Right lung (tissue), 5 donors: ENCODE measurements around the gene AZGP1. TPM values are rescaled to one million over a fixed set of nuclear protein-coding genes. Genes with fewer than 3 reads are reported as not detected.
A peak's percentile ranks its signal among the peaks of the same experiment; 100 is the strongest.
"Not testable (repeated sequence)": the region's sequence is repeated elsewhere in the genome, so short reads cannot be mapped to it uniquely, and the experiment has no call there.

Experiments
- DNase-seq, 2 donors: peaks; one replicate each; pipeline ENCODE4 v3.0.0-alpha.2; 2013
- polyA plus RNA-seq, 5 donors: library from polyadenylated mRNA; unstranded; fragments of 120-200 nt; gene quantifications; one replicate each; pipeline versions ENCODE4 v1.2.1 to v1.2.3, GENCODE V29; 2013; ENCODE audit warnings: inconsistent platforms in 1 of 5, low replicate concordance in 1 of 5; ENCODE audit not compliant: insufficient read length in 5 of 5, insufficient read depth in 1 of 5

AZGP1 gene
- polyA plus RNA-seq, 5 donors: 0.24 to 101 (median 0.51) TPM

DNA sequence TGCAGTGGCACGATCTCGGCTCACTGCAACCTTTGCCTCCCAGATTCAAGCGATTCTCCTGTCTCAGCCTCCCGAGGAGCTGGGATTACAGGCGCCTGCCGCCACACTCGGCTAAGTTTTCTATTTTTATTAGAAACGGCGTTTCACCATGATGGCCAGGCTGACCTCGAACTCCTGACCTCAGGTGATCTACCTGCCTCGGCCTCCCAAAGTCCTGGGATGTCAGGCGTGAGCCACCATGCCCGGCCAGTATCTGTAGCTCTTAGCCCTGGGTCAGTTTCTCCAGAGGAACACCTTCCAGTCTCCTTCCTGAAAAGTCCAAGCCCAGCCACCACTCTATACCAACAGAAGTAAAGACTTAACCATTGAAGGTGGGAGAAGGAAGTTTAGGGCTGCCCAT lies 24.4 kb upstream of the AZGP1 start:
- no peak for DNase-seq

GRCh38 chr7:99997545-99998137 lies 21.8 kb upstream of the AZGP1 start:
- DNase-seq: peak; percentile 50 to 60

DNA sequence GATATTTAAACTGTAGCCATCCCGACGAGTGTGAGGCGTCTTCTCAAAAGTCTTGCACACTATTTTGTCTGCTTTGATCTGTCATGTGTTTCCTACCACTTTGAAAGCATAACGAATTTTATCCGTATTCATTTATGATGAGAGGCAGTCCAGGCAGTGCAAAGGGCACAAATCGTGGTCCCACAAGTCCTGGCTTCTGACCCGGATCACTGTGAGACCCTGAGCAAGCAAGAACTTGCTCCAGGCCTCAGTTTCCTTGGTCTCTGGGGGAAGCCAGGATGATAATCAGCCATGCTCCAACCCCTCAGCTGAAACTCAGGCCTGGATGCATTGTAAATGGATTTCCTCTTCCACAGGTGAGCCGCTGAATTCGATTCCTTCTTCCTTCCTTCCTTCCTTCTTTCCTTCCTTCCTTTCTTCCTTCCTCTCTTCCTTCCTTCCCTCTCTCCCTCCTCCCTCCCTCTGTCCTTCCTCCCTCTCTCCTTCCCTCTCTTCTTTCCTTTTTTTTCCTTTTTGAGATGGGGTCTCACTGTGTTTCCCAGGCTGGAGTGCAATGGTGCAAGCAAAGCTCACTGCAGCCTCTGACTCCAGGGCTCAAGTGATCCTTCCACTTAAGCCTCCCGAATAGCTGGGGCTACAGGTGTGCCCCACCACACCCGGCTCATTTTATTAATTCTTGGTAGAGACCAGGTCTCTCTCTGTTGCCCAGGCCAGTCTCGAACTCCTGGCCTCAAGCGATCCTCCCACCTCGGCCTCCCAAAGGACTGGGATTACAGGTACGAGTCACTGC lies 21.1 kb upstream of the AZGP1 start:
- no peak for DNase-seq

- no peak for DNase-seq
Measured at GRCh38 chr7:99994819-99995218, 19.0 kb upstream of the AZGP1 start.

DNA sequence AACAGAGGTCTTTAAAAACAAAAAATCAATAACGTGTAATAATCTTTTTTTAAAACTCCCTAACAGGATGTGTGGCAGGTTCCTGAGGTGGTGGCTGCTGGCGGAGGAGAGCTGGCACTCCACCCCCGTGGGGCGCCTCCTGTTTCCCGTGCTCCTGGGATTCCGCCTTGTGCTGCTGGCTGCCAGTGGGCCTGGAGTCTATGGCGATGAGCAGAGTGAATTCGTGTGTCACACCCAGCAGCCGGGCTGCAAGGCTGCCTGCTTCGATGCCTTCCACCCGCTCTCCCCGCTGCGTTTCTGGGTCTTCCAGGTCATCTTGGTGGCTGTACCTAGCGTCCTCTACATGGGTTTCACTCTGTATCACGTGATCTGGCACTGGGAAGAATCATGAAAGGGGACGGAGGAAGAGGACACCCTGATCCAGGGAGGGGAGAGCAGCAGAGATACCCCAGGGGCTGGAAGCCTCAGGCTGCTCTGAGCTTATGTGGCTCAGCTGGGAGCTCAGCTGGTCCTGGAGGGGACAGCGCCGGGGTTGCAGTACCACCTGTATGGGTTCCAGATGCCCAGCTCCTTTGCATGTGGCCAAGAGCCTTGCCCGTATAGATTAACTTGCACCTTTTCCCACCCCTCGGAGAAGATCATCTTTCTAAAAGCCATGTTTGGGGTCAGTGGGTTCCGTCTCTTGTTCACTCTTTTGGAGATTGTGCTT lies 16.7 kb upstream of the AZGP1 start:
- no peak for DNase-seq

DNA sequence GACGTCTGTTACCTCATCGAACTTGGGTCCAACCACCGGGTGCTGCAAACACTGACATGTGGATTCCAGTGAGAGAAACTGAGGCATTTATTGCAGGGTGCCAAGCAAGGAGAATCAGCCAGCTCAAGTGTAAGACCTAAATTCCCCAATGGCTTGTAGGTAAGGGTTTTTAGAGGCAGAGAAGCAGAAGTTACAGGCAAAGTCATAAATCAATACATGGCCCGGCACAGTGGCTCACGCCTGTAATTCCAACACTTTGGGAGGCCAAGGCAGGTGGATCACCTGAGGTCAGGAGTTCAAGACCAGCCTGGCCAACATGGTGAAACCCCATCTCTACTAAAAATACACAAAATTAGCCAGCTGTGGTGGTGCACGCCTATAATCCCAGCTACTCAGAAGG lies 15.7 kb upstream of the AZGP1 start:
- DNase-seq: not testable (repeated sequence)

DNA sequence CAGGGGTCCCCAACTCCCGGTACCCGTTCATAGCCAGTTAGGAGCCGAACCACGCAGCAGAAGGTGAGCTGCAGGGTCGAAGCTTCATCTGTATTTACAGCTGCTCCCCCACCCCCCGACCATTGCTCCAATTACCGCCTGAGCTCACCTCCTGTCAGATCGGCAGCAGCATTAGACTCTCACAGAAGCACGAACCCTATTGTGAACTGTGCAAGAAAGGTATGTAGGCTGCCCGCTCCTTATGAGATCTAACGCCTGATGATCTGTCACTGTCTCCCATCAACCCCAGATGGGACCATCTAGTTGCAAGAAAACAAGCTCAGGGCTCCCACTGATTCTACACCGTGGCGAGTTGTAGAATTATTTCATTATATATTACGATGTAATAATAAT lies 14.6 kb upstream of the AZGP1 start:
- no peak for DNase-seq

DNA sequence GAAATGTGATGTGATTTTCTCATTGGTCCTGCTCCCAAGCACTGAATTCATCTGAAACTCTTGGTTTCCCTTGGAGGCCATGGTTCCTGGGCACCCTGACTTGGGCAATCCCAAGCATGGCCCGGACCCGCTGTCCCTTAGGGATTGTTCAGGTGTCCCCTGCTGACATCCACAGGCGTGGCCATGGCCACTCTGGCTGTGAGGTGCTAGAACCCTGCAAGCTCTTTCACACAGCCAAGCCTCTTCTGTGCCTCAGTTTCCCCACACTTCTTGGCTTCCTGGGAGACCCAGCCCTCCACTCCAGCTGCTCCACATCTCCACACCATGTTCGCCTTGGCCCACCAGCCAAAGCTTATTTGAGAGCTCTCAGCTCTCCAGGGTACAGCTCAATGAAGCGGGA lies 12.0 kb upstream of the AZGP1 start:
- no peak for DNase-seq

DNA sequence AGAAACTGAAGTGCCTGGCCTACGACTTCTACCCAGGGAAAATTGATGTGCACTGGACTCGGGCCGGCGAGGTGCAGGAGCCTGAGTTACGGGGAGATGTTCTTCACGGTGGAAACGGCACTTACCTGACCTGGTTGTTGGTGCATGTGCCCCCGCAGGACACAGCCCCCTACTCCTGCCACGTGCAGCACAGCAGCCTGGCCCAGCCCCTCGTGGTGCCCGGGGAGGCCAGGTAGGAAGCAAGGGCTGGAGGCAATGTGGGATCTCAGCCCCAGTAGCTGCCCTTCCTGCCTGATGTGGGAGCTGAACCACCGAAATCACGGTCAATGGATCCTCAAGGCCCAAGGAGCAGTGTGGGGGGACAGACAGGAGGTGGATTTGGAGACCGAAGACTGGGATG lies 11.5 kb upstream of the AZGP1 start:
- DNase-seq: not testable (repeated sequence)

DNA sequence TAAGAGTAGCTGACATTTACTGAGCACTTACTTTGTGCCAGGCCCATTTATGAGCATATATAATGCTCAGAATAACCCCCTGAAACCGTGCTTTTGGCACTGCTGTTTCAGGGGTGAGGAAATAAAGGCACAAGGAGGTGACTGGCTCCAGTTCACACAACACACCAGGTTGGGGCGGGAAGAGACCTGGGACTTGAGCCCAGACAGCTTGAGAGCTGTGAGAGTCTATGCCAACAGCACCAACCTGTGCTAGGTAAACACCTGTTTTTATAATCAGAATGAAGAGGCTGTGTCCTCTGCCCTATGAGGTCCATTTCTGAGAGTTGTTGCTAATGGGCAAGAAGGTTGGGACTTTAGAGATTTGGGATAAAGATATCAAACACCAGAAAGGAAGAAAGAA lies 8.8 kb upstream of the AZGP1 start:
- DNase-seq: no peak

GRCh38 chr7:99981066-99981465 lies 5.2 kb upstream of the AZGP1 start:
- not testable (repeated sequence) for DNase-seq

GRCh38 chr7:99980448-99980872 lies 4.6 kb upstream of the AZGP1 start:
- DNase-seq: not testable (repeated sequence)

- DNase-seq: not testable (repeated sequence)
Measured at GRCh38 chr7:99979814-99980225, 4.0 kb upstream of the AZGP1 start.

GRCh38 chr7:99976626-99977025 lies 795 bp upstream of the AZGP1 start:
- DNase-seq: no peak

DNA sequence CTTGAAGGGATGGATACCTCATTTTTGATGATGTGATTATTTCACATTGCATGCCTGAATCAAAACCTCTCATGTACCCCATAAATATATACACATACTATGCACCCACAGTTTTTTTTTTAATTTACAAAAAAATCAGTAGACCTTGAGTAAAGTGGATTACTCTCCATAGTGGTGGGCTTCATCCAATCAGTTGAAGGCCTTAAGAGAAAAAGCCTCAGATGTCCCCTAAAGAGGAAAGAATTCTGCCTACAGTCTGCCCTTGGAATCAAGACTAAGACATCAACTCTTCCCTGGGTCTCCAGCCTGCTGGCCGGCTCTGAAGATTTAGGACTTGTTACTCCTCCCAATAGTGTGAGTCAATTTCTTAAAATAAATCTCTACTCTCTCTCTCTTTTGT lies 1.1 kb downstream of the AZGP1 start:
- DNase-seq: no peak

DNA sequence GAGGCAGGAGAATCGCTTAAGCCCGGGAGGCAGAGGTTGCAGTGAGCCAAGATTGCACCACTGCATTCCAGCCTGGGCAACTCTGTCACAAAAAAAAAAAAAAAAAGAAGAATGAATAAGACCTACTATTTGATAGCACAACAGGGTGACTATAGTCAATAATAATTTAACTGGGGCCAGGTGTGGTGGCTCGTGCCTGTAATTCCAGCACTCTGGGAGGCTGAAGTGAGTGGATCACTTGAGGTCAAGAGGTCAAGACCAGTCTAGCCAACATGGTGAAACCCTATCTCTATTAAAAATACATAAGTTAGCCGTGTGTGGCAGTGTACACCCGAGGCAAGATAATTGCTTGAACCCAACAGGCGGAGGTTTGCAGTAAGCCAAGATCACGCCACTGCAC lies 2.0 kb downstream of the AZGP1 start:
- DNase-seq: not testable (repeated sequence)

DNA sequence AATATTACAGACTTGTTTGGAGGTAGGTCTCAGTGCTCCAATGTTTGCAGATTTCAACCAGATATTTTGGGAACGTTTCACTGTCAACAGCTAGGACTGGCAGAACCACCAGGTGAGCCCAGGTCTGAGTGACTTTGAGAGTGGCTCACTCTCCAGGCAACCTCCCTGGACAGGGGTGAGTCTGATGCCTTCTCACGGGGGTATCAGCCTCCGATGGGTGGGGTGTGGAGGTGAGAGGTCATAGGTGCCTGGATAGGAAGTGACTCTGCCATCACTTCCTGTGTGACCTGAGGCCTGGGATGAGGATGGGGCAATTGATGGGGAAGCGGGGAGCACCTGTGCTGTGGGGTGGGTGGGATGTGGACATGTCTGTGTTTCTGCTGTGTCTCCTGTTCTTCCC lies 4.6 kb downstream of the AZGP1 start:
- DNase-seq: no peak

- not testable (repeated sequence) for DNase-seq
Measured at GRCh38 chr7:99969813-99970212, 6.0 kb downstream of the AZGP1 start.

GRCh38 chr7:99969298-99969697 lies 6.5 kb downstream of the AZGP1 start:
- DNase-seq: no peak

- DNase-seq: no peak
Measured at GRCh38 chr7:99958564-99959227, 17.1 kb downstream of the AZGP1 start.

GRCh38 chr7:99955247-99955646 lies 20.6 kb downstream of the AZGP1 start:
- DNase-seq: no peak

GRCh38 chr7:99954643-99955042 lies 21.2 kb downstream of the AZGP1 start:
- not testable (repeated sequence) for DNase-seq
